Activated CD8-positive, alpha-beta T cell treated with anti-CD3 and anti-CD28 coated beads, Interleukin-2, amount 10 ng/mL, durations not matched to agents 7 days and 5 days (primary cell): ENCODE results near the gene SYNJ1. TPM values are rescaled to one million over a fixed set of nuclear protein-coding genes. Genes with fewer than 3 reads are reported as not detected.

ENCODE experiments used
- ATAC-seq: fragments of 150-1000 bp; cut with Tn5 transposase; one replicate; pipeline ENCODE4 v1.10.0; 2021; ENCODE audit warnings: moderate library complexity
- CTCF ChIA-PET: fragments of 350-600 bp; sonication (Branson Sonifier 250); formaldehyde crosslinking; loops from one replicate; lab custom pipeline; 2021; ENCODE audit warnings: antibody characterized with exemption; lab: Charles Lee
- POLR2A ChIA-PET: fragments of 350-600 bp; sonication (Branson Sonifier 250); formaldehyde crosslinking; loops from one replicate; lab custom pipeline; 2021; ENCODE audit warnings: antibody characterized with exemption; lab: Charles Lee
- DNase-seq: peaks from one replicate; pipeline ENCODE4 v3.0.0-alpha.2; 2020
- H3K27ac Mint-ChIP-seq: one replicate; pipeline ENCODE4 v1.8.0; 2021; ENCODE audit warnings: mild to moderate bottlenecking, mixed read lengths
- H3K27me3 Mint-ChIP-seq: one replicate; pipeline ENCODE4 v1.8.0; 2021; ENCODE audit warnings: low read depth, mixed read lengths
- H3K36me3 Mint-ChIP-seq: one replicate; pipeline ENCODE4 v1.8.0; 2021; ENCODE audit warnings: low read depth, mixed read lengths
- H3K4me1 Mint-ChIP-seq: one replicate; pipeline ENCODE4 v1.8.0; 2021; ENCODE audit warnings: low read depth, mixed read lengths
- H3K4me3 Mint-ChIP-seq: one replicate; pipeline ENCODE4 v1.8.0; 2021; ENCODE audit warnings: mild to moderate bottlenecking, mixed read lengths
- H3K9me3 Mint-ChIP-seq: one replicate; pipeline ENCODE4 v1.8.0; 2022; ENCODE audit warnings: mixed read lengths; ENCODE audit not compliant: insufficient read depth
- total RNA-seq, 2 experiments: library from RNA; stranded (reverse); gene quantifications; one replicate each; pipeline ENCODE4 v1.2.3, GENCODE V29; 2021

Gene SYNJ1
- total RNA-seq, 2 experiments from 2014 or later: 16.0 to 21.8 TPM

- no peaks in the 10 kb centered on the region for H3K9me3 Mint-ChIP-seq
- ATAC-seq: no peak
- H3K4me1 Mint-ChIP-seq: peaks cover 3% of the 10 kb centered on the region
- H3K36me3 Mint-ChIP-seq: no peaks in the 10 kb centered on the region
- POLR2A ChIA-PET: no interaction called here
- CTCF ChIA-PET: interaction anchor here (0.8 to 4.4 kb wide), 3 partner anchors 8 to 190 kb away, joined by 3 to 22 read pairs (median 4); no protein-coding TSS in a partner anchor
- no peak overlapping the region for H3K27ac Mint-ChIP-seq
- no peak overlapping the region for H3K4me3 Mint-ChIP-seq
- H3K27me3 Mint-ChIP-seq: no peaks in the 10 kb centered on the region
- DNase-seq: no peak
Observed at GRCh38 chr21:32592929-32593502, 134.8 kb downstream of the SYNJ1 start.

DNA sequence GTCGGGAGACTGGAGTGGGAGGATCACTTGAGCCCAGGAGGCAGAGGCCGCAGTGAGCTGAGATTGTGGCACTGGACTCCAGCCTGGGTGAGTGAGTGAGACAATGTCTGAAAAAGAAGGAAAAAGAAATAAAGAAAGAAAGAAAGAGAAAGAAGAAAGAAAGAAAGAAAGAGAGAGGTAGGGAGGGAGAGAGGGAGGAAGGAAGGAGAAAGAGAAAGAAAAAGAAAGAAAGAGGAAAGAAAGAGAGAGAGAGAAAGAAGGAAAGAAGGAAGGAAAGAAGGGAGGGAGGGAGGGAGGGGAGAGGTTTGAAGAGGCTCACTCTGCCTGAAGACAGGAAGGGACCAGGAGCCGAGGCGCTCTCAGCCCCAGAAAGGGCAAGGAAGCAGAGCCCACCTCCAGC lies 137.7 kb downstream of the SYNJ1 start:
- no peaks in the 10 kb centered on the region for H3K27me3 Mint-ChIP-seq
- no peaks in the 10 kb centered on the region for H3K9me3 Mint-ChIP-seq
- CTCF ChIA-PET: interaction anchor here (4.4 kb wide), 1 partner anchor 11 kb away, joined by 22 read pairs; no protein-coding TSS in a partner anchor
- ATAC-seq (no peak), DNase-seq (no peak)
- H3K27ac Mint-ChIP-seq: no peak overlapping the region
- POLR2A ChIA-PET: no interaction called here
- no peaks in the 10 kb centered on the region for H3K36me3 Mint-ChIP-seq
- no peaks in the 10 kb centered on the region for H3K4me1 Mint-ChIP-seq
- H3K4me3 Mint-ChIP-seq: no peak overlapping the region

GRCh38 chr21:32587651-32588050 lies 140.2 kb downstream of the SYNJ1 start:
- DNase-seq: no peak
- Mint-ChIP-seq H3K4me3 (no peak overlapping the region), H3K9me3 (no peaks in the 10 kb centered on the region), H3K4me1 (peaks cover 2% of the 10 kb centered on the region), H3K36me3 (no peaks in the 10 kb centered on the region), H3K27me3 (no peaks in the 10 kb centered on the region), H3K27ac (no peak overlapping the region)
- no peak for ATAC-seq
- ChIA-PET POLR2A (no interaction called here), CTCF (interaction anchor here (1.4 to 1.9 kb wide), 2 partner anchors 14 to 184 kb away, joined by 3 to 12 read pairs; no protein-coding TSS in a partner anchor)

GRCh38 chr21:32587120-32587519 lies 140.7 kb downstream of the SYNJ1 start:
- DNase-seq (no peak), ATAC-seq (no peak)
- Mint-ChIP-seq H3K9me3 (no peaks in the 10 kb centered on the region), H3K27ac (no peak overlapping the region), H3K27me3 (no peaks in the 10 kb centered on the region), H3K4me1 (peaks cover 2% of the 10 kb centered on the region), H3K36me3 (no peaks in the 10 kb centered on the region), H3K4me3 (no peak overlapping the region)
- ChIA-PET POLR2A (no interaction called here), CTCF (interaction anchor here (1.4 to 1.9 kb wide), 2 partner anchors 14 to 184 kb away, joined by 3 to 12 read pairs; no protein-coding TSS in a partner anchor)

DNA sequence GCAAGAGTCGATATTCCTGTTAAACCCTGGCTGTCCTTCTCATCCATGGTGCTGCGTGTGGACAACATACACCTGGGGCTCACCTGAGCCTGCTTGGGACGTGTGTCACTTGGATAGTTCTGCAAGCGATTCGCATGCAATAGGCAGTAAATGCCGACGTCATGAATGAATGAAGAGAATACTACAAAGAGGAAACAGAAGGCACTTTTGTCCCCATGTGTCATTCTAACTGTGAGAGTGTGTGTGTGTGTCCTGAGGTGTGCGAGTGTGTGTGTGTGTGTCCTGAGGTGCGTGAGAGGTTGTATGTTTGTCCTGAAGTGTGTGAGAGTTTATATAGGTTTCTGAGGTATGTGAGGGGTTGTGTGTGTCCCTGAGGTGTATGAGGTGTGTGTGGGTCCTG lies 141.8 kb downstream of the SYNJ1 start:
- DNase-seq (no peak), ATAC-seq (no peak)
- Mint-ChIP-seq H3K4me1 (peaks cover 2% of the 10 kb centered on the region), H3K4me3 (no peak overlapping the region), H3K36me3 (no peaks in the 10 kb centered on the region), H3K9me3 (no peaks in the 10 kb centered on the region), H3K27ac (no peak overlapping the region), H3K27me3 (no peaks in the 10 kb centered on the region)
- ChIA-PET CTCF (no interaction called here), POLR2A (no interaction called here)

DNA sequence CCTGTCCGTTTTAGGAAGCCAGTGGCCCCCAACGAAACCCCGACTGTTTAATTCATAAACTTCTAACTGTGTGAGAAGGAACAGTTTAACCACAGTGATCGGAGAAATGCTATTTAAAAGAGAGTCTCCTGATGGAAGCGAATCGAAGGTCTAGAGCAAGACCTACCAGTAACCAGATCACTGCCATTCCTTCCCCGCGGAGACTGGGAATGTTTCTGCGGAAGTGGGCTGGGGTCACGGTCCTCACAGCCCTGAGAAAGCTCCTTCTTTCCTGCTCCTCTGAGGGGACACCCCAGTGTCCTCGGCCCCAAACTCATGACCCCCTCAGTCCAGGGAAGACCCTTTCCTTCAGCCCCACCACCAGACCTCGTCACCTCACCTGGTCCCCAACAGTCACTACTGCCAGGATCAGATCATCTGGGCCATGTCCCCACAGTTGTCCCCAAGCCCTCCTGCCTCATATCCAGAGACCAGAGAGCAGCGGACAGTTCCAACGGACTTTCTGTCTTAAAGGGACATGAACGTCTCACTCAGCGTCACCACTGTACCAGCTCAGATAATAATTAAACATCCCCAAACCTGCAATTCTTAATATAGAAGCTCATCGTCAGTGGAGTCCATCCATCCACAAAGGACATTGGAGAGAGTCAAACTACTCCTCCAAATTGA lies 142.6 kb downstream of the SYNJ1 start, which contains the start of gene TCP10L:
Gene TCP10L (minus strand): TSS at position 482 of the 669 bp plus-strand sequence. CDS start 1,219 bp downstream, outside the sequence.
- no peak within 1 kb of the TSS for H3K4me3 Mint-ChIP-seq
- no peak within 1 kb of the TSS for H3K27ac Mint-ChIP-seq
- DNase-seq: no peak
- no peaks in the 10 kb centered on the region for H3K27me3 Mint-ChIP-seq
- H3K9me3 Mint-ChIP-seq: no peaks in the 10 kb centered on the region
- ChIA-PET CTCF (interaction anchor here (1.0 to 1.3 kb wide), 2 partner anchors 16 to 182 kb away, joined by 4 to 7 read pairs; no protein-coding TSS in a partner anchor), POLR2A (no interaction called here)
- peaks cover 2% of the 10 kb centered on the region for H3K4me1 Mint-ChIP-seq
- H3K36me3 Mint-ChIP-seq: no peaks in the 10 kb centered on the region
- no peak for ATAC-seq

GRCh38 chr21:32584472-32584871 lies 143.3 kb downstream of the SYNJ1 start:
- DNase-seq: no peak
- no peaks in the 10 kb centered on the region for H3K27me3 Mint-ChIP-seq
- no peak overlapping the region for H3K27ac Mint-ChIP-seq
- H3K36me3 Mint-ChIP-seq: no peaks in the 10 kb centered on the region
- ChIA-PET POLR2A (no interaction called here), CTCF (interaction anchor here (1.0 to 1.7 kb wide), 3 partner anchors 15 to 181 kb away, joined by 3 to 7 read pairs (median 4); no protein-coding TSS in a partner anchor)
- no peak for ATAC-seq
- no peaks in the 10 kb centered on the region for H3K9me3 Mint-ChIP-seq
- peaks cover 2% of the 10 kb centered on the region for H3K4me1 Mint-ChIP-seq
- no peak overlapping the region for H3K4me3 Mint-ChIP-seq

DNA sequence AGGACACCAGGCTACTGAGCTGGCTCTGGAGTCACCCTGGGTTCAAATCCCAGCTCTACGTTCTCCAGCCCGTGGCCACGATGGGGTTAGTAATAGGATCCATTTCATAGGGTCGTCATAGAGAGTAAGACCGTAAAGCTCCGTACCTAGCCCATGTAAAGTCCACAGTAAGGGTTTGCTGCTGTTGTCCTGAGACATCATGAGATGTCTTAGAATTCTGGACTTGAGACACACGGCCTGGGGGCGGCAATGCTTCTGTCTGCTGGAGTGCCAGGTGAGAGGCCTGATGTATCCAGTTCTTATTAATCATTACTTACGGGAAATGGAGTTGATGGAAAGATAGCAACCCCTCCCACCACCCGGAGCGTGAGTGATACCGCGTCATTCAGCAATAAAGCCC lies 146.1 kb downstream of the SYNJ1 start:
- no peaks in the 10 kb centered on the region for H3K27me3 Mint-ChIP-seq
- H3K27ac Mint-ChIP-seq: no peak overlapping the region
- H3K9me3 Mint-ChIP-seq: no peaks in the 10 kb centered on the region
- DNase-seq (no peak), ATAC-seq (no peak)
- CTCF ChIA-PET: interaction anchor here (1.9 to 2.0 kb wide), 2 partner anchors 12 to 187 kb away, joined by 4 to 12 read pairs; no protein-coding TSS in a partner anchor
- H3K36me3 Mint-ChIP-seq: no peaks in the 10 kb centered on the region
- no peak overlapping the region for H3K4me3 Mint-ChIP-seq
- POLR2A ChIA-PET: no interaction called here
- H3K4me1 Mint-ChIP-seq: peaks cover 5% of the 10 kb centered on the region

- ATAC-seq: no peak
Observed at GRCh38 chr21:32580949-32581348, 146.9 kb downstream of the SYNJ1 start.

More at GRCh38 chr21:32580949-32581348, 146.9 kb downstream of the SYNJ1 start:
- Mint-ChIP-seq H3K36me3 (no peaks in the 10 kb centered on the region), H3K4me1 (peaks cover 5% of the 10 kb centered on the region), H3K9me3 (no peaks in the 10 kb centered on the region), H3K27me3 (no peaks in the 10 kb centered on the region), H3K4me3 (no peak overlapping the region), H3K27ac (no peak overlapping the region)
- ChIA-PET POLR2A (no interaction called here), CTCF (interaction anchor here (1.9 kb wide), 1 partner anchor 11 kb away, joined by 12 read pairs; no protein-coding TSS in a partner anchor)
- no peak for DNase-seq

Other genes with a start within 250 kb of the SYNJ1 start
- under 1 TPM; 0.42 to 0.68 TPM for gene TCP10L, start 142.5 kb downstream of the SYNJ1 start, total RNA-seq
- 10 to 100 TPM; 36.7 to 38.2 TPM for gene CFAP298, start 115.6 kb downstream of the SYNJ1 start, total RNA-seq
- gene PAXBP1, start 43.7 kb upstream of the SYNJ1 start, total RNA-seq: 10 to 100 TPM; 48.4 to 52.7 TPM